ENCODE measurements around the gene SYT7.

The SYT7 gene

GRCh38 chr11:61607920-61608599 is 27.2 kb upstream of the SYT7 start:
- DNase-seq (ENCODE audit: low read depth), result no peak

- no peak for DNase-seq (ENCODE audit: low read depth)
Observed at GRCh38 chr11:61607426-61607825, 26.6 kb upstream of the SYT7 start.

- DNase-seq (ENCODE audit: low read depth), result no peak
Observed at GRCh38 chr11:61603667-61604066, 22.8 kb upstream of the SYT7 start.

- no peak for DNase-seq (ENCODE audit: low read depth)
Observed at GRCh38 chr11:61602775-61603569, 22.1 kb upstream of the SYT7 start.

- DNase-seq (ENCODE audit: low read depth), result no peak
Observed at GRCh38 chr11:61601512-61601911, 20.6 kb upstream of the SYT7 start.

- no peak for DNase-seq (ENCODE audit: low read depth)
Observed at GRCh38 chr11:61599968-61600710, 19.3 kb upstream of the SYT7 start.

- DNase-seq (ENCODE audit: low read depth), result no peak
Observed at GRCh38 chr11:61598886-61599868, 18.3 kb upstream of the SYT7 start.

GRCh38 chr11:61598374-61598773 is 17.5 kb upstream of the SYT7 start:
- DNase-seq (ENCODE audit: low read depth), result no peak

GRCh38 chr11:61596990-61597389 is 16.1 kb upstream of the SYT7 start:
- DNase-seq (ENCODE audit: low read depth), result no peak

- DNase-seq (ENCODE audit: low read depth), result no peak
Observed at GRCh38 chr11:61596542-61596941, 15.7 kb upstream of the SYT7 start.

GRCh38 chr11:61594907-61595257 is 14.0 kb upstream of the SYT7 start:
- no peak for DNase-seq (ENCODE audit: low read depth)

GRCh38 chr11:61593151-61593550 is 12.3 kb upstream of the SYT7 start:
- no peak for DNase-seq (ENCODE audit: low read depth)

GRCh38 chr11:61592176-61592575 is 11.3 kb upstream of the SYT7 start:
- DNase-seq (ENCODE audit: low read depth), result no peak

GRCh38 chr11:61589961-61590360 is 9.1 kb upstream of the SYT7 start:
- DNase-seq (ENCODE audit: low read depth), result no peak

GRCh38 chr11:61588728-61589191 is 7.9 kb upstream of the SYT7 start:
- no peak for DNase-seq (ENCODE audit: low read depth)

- DNase-seq (ENCODE audit: low read depth), result peak; percentile 41
Observed at GRCh38 chr11:61587951-61588727, 7.3 kb upstream of the SYT7 start.

GRCh38 chr11:61587541-61587941 is 6.7 kb upstream of the SYT7 start:
- no peak for DNase-seq (ENCODE audit: low read depth)

- no peak for DNase-seq (ENCODE audit: low read depth)
Observed at GRCh38 chr11:61586792-61587430, 6.0 kb upstream of the SYT7 start.

GRCh38 chr11:61585115-61585514 is 4.2 kb upstream of the SYT7 start:
- no peak for DNase-seq (ENCODE audit: low read depth)

- DNase-seq (ENCODE audit: low read depth), result no peak
Observed at GRCh38 chr11:61581931-61582330, 1.1 kb upstream of the SYT7 start.

Measured in stimulated activated CD8-positive, alpha-beta memory T cell treated with anti-CD3 and anti-CD28 coated beads, Interleukin-12 subunit alpha, Interleukin-12 subunit beta, amount 100 ng/mL, for 4 hours (primary cell).